ENCODE results near the gene FBXW4.

Gene FBXW4

DNA sequence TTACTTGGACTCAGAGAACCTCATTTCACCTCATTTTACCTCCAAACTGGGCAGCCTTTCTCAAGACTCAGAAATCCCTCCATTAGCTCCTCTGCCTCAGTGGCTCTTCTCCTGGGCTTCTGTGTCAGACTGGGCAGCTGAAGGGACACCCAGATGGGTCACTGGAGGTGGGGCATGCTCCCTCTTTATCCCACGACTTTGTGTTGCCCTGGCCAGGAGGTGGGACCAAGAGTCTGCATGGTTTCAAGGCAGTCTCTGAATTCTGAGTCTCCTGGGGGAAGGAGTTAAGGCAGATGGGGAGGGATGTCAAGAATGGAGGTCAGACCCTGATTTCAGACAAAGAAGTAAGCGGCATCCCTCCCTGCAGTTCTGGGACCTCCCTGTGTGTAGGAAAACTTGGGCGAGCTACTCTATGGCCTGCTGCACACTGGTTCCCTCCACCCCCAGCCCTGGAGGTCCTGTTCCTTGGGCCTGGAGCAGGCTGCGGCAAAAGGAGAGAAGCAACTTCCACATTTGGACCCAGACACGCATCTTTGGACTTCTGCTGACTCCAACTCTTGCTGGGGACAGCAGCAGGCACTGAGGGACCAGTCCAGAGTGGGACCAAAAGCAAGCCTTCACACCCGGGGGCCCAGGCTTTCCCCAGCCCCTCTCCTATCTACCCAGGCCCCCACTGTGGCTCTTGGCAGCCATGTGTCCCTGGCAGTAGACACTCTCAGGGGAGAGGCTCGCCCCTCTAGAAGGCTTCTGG, 117.7 kb downstream of the FBXW4 start:
- Histone ChIP-seq H3K4me1 (ENCODE audit: control insufficient read depth, insufficient read depth, low read length, poor library complexity, severe bottlenecking) (no peaks in the 10 kb centered on the region), H3K9me3 (ENCODE audit: control insufficient read depth, low read length) (no peaks in the 10 kb centered on the region), H3K4me3 (ENCODE audit: insufficient read depth, low read depth, low read length, poor library complexity, severe bottlenecking) (no peak overlapping the region), H3K27me3 (replicated peaks; ENCODE audit: control insufficient read depth, insufficient read depth, low read length, poor library complexity, severe bottlenecking) (no peaks in the 10 kb centered on the region), H3K36me3 (ENCODE audit: control insufficient read depth, insufficient read depth, low read length) (peaks cover 27% of the 10 kb centered on the region), H3K27ac (ENCODE audit: insufficient read depth, low read length, poor library complexity, severe bottlenecking) (no peak overlapping the region)
- DNase-seq = no peak

DNA sequence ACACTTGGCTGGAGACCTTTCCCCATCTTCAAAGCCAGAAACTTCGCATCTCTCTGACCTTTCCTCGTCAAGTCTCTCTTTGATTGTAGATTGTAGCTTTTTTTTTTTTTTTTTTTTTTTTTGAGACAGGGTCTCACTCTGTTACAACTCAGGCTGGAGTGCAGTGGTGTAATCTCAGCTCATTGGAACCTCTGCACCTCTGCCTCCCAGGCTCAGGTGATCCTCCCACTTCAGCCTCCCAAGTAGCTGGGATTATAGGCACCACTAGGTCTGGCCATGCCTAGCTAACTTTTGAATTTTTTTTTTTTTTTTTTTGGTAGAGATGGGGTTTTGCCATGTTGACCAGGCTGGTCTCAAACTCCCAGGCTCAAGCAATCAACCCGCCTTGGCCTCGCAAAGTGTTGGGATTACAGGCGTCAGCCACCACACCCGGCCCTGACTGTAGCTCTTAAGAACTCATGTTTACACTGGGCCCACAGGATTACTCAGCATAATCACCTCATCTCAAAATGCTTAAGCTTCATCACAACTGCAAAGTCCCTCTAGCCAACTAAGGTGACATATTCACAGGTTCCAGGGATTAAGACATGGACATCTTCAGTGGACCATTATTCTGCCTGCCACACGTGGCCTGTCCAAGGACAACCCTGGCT, 118.6 kb downstream of the FBXW4 start:
- Histone ChIP-seq H3K4me3 (ENCODE audit: insufficient read depth, low read depth, low read length, poor library complexity, severe bottlenecking) (no peak overlapping the region), H3K27ac (ENCODE audit: insufficient read depth, low read length, poor library complexity, severe bottlenecking) (no peak overlapping the region), H3K27me3 (replicated peaks; ENCODE audit: control insufficient read depth, insufficient read depth, low read length, poor library complexity, severe bottlenecking) (no peaks in the 10 kb centered on the region), H3K36me3 (ENCODE audit: control insufficient read depth, insufficient read depth, low read length) (peaks cover 27% of the 10 kb centered on the region), H3K9me3 (ENCODE audit: control insufficient read depth, low read length) (no peaks in the 10 kb centered on the region), H3K4me1 (ENCODE audit: control insufficient read depth, insufficient read depth, low read length, poor library complexity, severe bottlenecking) (no peaks in the 10 kb centered on the region)
- no peak for DNase-seq

DNA sequence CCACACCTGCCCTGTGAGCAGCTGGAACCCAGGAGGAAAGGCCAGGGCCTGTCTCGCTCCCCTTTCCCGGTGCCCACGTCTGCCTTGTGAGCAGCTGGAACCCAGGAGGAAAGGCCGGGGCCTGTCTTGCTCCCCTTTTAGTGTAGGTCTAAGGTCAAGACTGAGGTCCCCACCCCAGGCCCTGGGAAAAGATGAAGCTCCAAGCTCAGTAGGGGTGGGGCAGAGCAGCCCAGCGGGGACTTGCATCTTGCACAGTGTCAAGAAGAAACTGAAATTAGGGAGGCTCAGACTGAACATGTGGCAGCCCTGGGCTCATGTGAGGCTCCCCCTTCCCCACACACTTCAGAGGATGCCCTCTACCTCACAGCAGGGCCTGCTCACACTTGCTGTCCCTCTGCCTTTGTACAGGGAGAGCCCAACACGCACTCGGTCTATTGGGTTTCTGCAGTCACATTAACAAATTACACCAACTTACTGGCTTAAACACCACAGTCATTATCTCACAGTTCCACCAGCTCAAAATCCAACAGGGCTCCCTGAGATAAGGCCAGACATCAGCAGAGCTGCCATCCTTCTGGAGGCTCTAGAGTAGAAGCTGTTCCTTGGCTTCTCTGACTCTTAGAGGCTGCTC, 119.3 kb downstream of the FBXW4 start:
- H3K27me3 ChIP-seq (replicated peaks; ENCODE audit: control insufficient read depth, insufficient read depth, low read length, poor library complexity, severe bottlenecking) = no peaks in the 10 kb centered on the region
- peaks cover 27% of the 10 kb centered on the region for H3K36me3 ChIP-seq (ENCODE audit: control insufficient read depth, insufficient read depth, low read length)
- H3K4me3 ChIP-seq (ENCODE audit: insufficient read depth, low read depth, low read length, poor library complexity, severe bottlenecking) = no peak overlapping the region
- H3K9me3 ChIP-seq (ENCODE audit: control insufficient read depth, low read length) = no peaks in the 10 kb centered on the region
- no peak for DNase-seq
- H3K4me1 ChIP-seq (ENCODE audit: control insufficient read depth, insufficient read depth, low read length, poor library complexity, severe bottlenecking) = peaks cover under 1% of the 10 kb centered on the region
- no peak overlapping the region for H3K27ac ChIP-seq (ENCODE audit: insufficient read depth, low read length, poor library complexity, severe bottlenecking)

DNA sequence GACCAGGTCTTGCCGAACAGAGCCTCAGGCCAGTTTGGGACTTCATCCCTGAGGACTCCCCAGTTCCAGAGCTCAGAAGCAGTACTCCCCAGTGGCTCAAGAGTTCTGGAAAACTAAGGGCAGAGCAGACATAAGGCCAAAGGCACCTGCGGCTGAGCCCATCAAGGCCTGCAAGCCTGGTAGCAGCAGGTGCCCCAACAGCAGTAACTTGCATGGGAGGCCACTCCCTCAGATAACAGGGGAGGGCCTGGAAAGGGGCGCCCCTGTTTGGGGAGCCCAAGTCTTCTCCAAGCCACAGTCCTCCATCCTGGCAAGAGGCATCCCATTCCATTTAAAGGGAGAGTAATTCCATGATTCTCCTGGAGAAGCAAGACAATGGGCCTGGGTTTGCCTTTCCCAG, 119.9 kb downstream of the FBXW4 start:
- H3K4me1 ChIP-seq (ENCODE audit: control insufficient read depth, insufficient read depth, low read length, poor library complexity, severe bottlenecking) = peaks cover 6% of the 10 kb centered on the region
- H3K4me3 ChIP-seq (ENCODE audit: insufficient read depth, low read depth, low read length, poor library complexity, severe bottlenecking) = no peak overlapping the region
- no peak for DNase-seq
- H3K36me3 ChIP-seq (ENCODE audit: control insufficient read depth, insufficient read depth, low read length) = peaks cover 22% of the 10 kb centered on the region
- H3K27ac ChIP-seq (ENCODE audit: insufficient read depth, low read length, poor library complexity, severe bottlenecking) = no peak overlapping the region
- H3K27me3 ChIP-seq (replicated peaks; ENCODE audit: control insufficient read depth, insufficient read depth, low read length, poor library complexity, severe bottlenecking) = no peaks in the 10 kb centered on the region
- no peaks in the 10 kb centered on the region for H3K9me3 ChIP-seq (ENCODE audit: control insufficient read depth, low read length)

DNA sequence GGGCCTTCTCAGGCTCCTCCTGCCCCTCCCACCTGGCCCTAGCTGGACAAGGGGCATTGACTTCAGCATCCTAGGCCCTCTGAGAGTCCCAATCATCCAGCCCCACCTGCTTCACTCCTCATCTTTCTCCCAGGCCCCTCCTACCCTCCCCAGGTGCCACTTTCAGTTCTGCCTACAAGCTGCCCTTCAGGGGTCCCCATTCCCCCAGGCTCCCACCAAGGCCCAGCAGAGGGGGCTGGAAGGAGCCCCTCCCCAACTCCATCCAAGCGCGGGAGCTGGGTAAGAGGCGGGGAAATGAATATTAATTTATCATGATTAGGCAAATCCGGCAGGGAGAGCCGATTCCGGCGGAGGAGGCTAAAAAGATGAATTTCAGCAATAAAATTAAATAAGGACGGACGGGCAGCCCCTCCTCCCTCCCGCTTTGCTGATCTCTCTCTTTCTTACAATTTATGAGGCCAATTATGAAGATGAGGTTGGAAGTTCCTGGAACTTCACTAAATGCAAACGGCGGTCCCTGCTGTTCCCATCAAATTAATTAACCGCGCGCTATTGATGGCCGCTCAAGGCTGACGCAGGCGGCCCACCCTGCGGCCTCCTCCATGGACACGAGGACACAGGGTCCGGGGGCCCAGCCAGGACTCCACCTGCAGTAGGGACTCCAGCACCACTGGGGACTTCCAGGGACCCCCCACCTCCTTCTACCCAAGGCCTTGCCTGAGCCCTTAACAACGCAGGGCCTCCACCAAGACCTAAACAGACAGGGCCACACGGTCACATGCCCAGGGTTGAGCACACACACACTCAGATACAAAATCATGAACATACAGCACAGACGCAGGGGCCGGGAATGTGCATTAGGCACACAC, 120.9 kb downstream of the FBXW4 start:
- Histone ChIP-seq H3K27me3 (replicated peaks; ENCODE audit: control insufficient read depth, insufficient read depth, low read length, poor library complexity, severe bottlenecking) (peaks cover 8% of the 10 kb centered on the region), H3K4me3 (ENCODE audit: insufficient read depth, low read depth, low read length, poor library complexity, severe bottlenecking) (no peak overlapping the region), H3K27ac (ENCODE audit: insufficient read depth, low read length, poor library complexity, severe bottlenecking) (no peak overlapping the region), H3K9me3 (ENCODE audit: control insufficient read depth, low read length) (no peaks in the 10 kb centered on the region), H3K36me3 (ENCODE audit: control insufficient read depth, insufficient read depth, low read length) (peaks cover 12% of the 10 kb centered on the region), H3K4me1 (ENCODE audit: control insufficient read depth, insufficient read depth, low read length, poor library complexity, severe bottlenecking) (peaks cover 15% of the 10 kb centered on the region)
- DNase-seq = no peak

DNA sequence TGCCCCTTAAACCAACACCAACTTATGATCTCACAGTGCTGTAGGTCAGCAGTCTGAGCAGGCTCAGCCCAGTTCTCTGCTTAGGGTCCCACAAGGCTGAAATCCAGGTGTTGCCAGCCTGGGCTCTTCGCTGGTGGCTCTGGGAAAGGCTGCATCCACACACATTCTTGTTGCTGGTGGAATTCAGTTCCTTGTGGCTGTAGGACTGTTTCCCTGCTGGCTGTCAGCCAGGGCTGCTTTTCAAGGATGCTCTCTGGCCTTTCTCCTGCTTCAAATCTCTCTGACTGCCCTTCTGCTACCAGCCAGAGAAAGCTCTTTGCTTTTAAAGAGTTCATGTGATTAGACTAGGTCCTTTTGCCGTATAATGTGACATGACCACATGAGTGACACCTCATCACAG, 122.2 kb downstream of the FBXW4 start:
- DNase-seq = no peak
- Histone ChIP-seq H3K27ac (ENCODE audit: insufficient read depth, low read length, poor library complexity, severe bottlenecking) (no peak overlapping the region), H3K36me3 (ENCODE audit: control insufficient read depth, insufficient read depth, low read length) (peaks cover 3% of the 10 kb centered on the region), H3K4me3 (ENCODE audit: insufficient read depth, low read depth, low read length, poor library complexity, severe bottlenecking) (no peak overlapping the region), H3K9me3 (ENCODE audit: control insufficient read depth, low read length) (no peaks in the 10 kb centered on the region), H3K27me3 (replicated peaks; ENCODE audit: control insufficient read depth, insufficient read depth, low read length, poor library complexity, severe bottlenecking) (peaks cover 19% of the 10 kb centered on the region), H3K4me1 (ENCODE audit: control insufficient read depth, insufficient read depth, low read length, poor library complexity, severe bottlenecking) (peaks cover 15% of the 10 kb centered on the region)

DNA sequence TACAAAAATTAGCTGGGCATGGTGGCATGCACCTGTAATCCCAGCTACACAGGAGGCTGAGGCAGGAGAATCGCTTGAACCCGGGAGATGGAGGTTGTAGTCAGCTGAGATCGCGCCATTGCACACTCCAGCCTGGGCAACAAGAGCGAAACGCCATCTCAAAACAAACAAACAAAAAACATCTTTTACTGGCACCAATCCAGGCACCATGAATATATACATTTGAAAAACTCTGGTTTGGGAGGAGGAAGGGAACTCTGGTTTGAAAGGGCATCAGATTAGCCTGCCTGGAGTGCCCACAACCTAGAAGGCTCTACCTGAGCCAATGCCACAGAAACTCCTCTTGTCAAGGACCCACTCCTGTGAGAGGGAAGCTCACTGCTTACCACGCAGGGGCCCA, 122.8 kb downstream of the FBXW4 start:
- H3K4me1 ChIP-seq (ENCODE audit: control insufficient read depth, insufficient read depth, low read length, poor library complexity, severe bottlenecking) = peaks cover 15% of the 10 kb centered on the region
- no peak for DNase-seq
- H3K36me3 ChIP-seq (ENCODE audit: control insufficient read depth, insufficient read depth, low read length) = peaks cover 3% of the 10 kb centered on the region
- no peaks in the 10 kb centered on the region for H3K9me3 ChIP-seq (ENCODE audit: control insufficient read depth, low read length)
- no peak overlapping the region for H3K4me3 ChIP-seq (ENCODE audit: insufficient read depth, low read depth, low read length, poor library complexity, severe bottlenecking)
- peaks cover 24% of the 10 kb centered on the region for H3K27me3 ChIP-seq (replicated peaks; ENCODE audit: control insufficient read depth, insufficient read depth, low read length, poor library complexity, severe bottlenecking)
- no peak overlapping the region for H3K27ac ChIP-seq (ENCODE audit: insufficient read depth, low read length, poor library complexity, severe bottlenecking)

DNA sequence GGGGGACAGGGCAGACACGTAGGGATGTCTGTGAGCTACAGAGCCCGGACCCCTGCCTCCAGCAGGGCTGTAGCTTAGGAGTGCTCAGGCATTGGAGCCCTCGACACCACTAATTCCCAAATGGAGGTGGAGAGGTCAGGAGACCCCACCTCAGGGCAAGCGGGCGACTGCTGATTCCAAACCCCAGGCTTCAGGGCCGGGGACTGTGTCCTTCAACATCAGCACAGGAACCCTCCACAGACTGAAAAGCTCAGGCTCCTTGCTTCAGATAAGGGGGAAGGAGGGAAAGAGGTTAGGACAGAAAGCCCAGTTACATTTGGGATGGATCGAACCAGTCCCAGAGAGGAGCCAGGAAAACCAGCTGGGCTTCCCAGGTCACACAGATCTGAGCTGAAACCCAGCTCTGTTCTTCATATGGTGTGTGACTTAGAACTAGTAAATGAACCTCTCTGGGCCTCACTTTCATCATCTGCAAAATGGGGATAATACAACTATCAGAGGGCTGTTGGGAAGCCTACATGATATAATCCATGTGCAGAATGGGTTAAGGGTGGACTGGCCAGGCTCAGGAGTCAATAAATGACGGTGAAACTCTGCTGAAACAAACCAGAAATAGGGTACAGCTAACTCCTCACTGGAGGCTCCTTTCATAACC, 123.6 kb downstream of the FBXW4 start:
- Histone ChIP-seq H3K36me3 (ENCODE audit: control insufficient read depth, insufficient read depth, low read length) (peaks cover 3% of the 10 kb centered on the region), H3K4me1 (ENCODE audit: control insufficient read depth, insufficient read depth, low read length, poor library complexity, severe bottlenecking) (peaks cover 20% of the 10 kb centered on the region), H3K4me3 (ENCODE audit: insufficient read depth, low read depth, low read length, poor library complexity, severe bottlenecking) (no peak overlapping the region), H3K27ac (ENCODE audit: insufficient read depth, low read length, poor library complexity, severe bottlenecking) (no peak overlapping the region), H3K9me3 (ENCODE audit: control insufficient read depth, low read length) (no peaks in the 10 kb centered on the region), H3K27me3 (replicated peaks; ENCODE audit: control insufficient read depth, insufficient read depth, low read length, poor library complexity, severe bottlenecking) (peaks cover 30% of the 10 kb centered on the region)
- DNase-seq = no peak

DNA sequence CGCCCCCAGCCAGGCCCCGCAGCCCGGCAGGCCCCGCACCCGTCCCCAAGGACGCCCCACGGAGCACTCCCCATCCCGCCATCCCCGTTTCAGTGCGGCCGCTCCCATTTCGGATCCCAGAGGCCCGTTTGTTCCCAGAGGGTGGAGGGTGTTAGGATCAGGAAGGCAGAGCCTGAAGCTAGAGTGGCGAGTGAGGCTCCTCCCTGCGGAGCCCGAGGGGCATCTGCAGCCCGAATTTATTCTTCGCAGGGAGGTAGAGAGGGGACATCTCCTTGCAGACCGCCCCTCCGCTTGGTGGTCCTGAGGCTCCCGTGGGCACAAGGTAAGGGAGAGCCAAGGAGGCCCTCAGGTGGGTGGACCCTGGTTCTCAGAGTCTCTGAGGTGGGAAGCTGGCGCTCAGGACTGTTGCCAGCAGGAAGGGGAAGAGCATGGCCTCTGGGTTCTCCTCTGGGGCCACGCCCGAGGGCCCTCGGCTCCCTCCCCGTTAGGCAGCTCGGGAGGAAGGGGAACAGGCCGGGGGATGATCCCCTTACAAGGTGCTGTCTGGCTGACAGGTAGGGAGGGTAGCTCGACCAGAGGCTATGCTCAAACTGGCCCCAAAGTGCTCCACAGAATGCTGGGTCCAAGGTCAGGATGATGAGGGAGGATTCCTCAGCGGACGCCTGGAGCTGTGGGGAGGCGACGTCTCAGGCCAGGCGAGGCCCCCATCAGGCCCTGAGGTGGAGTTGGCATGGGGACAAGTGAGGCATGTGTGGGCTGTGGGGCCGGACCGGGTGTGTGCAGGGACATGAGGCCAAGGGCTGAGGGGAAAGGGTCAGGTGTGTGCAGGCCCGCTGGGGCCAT, 124.3 kb downstream of the FBXW4 start:
- Histone ChIP-seq H3K9me3 (ENCODE audit: control insufficient read depth, low read length) (no peaks in the 10 kb centered on the region), H3K27me3 (replicated peaks; ENCODE audit: control insufficient read depth, insufficient read depth, low read length, poor library complexity, severe bottlenecking) (peaks cover 35% of the 10 kb centered on the region), H3K36me3 (ENCODE audit: control insufficient read depth, insufficient read depth, low read length) (no peaks in the 10 kb centered on the region), H3K27ac (ENCODE audit: insufficient read depth, low read length, poor library complexity, severe bottlenecking) (no peak overlapping the region), H3K4me3 (ENCODE audit: insufficient read depth, low read depth, low read length, poor library complexity, severe bottlenecking) (peak overlapping the region; percentile 38), H3K4me1 (ENCODE audit: control insufficient read depth, insufficient read depth, low read length, poor library complexity, severe bottlenecking) (peaks cover 20% of the 10 kb centered on the region)
- DNase-seq = no peak
